HG03378 (cell line): ENCODE results near the gene OCA2.
"Not testable (repeated sequence)": the region's sequence is repeated elsewhere in the genome, so short reads cannot be mapped to it uniquely, and the experiment has no call there.

ENCODE experiments used
- ATAC-seq: cut with Tn5 transposase; IDR thresholded peaks from one replicate; pipeline ENCODE4 v1.9.1; 2021; ENCODE audit warnings: mild to moderate bottlenecking, moderate library complexity; ENCODE audit not compliant: unreplicated experiment

OCA2 gene

DNA sequence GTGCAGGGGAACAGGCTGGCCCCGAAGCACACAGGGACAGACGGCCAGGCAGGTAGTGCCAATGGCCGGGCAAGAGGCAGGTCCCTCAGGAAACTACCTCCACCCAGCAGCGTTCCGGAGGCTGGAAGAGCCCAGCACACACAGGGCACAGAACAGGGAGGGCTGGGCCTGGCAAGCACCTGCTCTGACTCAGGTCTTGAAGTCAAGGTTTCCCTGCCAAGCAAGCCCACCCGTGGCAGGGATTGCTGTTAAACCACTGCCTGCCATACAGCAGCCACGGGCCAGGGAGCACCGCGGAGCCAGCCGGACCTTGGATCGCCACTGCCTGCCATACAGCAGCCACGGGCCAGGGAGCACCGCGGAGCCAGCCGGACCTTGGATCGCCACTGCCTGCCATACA lies 22.5 kb upstream of the OCA2 start:
- not testable (repeated sequence) for ATAC-seq

DNA sequence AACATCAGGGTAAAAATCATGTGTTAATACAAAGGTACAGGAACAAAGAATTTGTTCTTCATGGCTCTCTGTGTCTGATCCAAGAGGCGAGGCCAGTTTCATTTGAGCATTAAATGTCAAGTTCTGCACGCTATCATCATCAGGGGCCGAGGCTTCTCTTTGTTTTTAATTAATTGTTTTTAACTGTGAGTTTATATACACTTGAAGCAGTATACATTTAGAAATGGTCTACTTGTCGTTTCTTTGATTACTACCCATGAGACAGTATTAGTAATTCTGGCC lies 21.2 kb upstream of the OCA2 start:
- ATAC-seq, result no peak

- no peak for ATAC-seq
These were observed 19.4 kb upstream of the OCA2 start for GRCh38 chr15:28118531-28118930.

GRCh38 chr15:28118083-28118482 lies 19.0 kb upstream of the OCA2 start:
- no peak for ATAC-seq

DNA sequence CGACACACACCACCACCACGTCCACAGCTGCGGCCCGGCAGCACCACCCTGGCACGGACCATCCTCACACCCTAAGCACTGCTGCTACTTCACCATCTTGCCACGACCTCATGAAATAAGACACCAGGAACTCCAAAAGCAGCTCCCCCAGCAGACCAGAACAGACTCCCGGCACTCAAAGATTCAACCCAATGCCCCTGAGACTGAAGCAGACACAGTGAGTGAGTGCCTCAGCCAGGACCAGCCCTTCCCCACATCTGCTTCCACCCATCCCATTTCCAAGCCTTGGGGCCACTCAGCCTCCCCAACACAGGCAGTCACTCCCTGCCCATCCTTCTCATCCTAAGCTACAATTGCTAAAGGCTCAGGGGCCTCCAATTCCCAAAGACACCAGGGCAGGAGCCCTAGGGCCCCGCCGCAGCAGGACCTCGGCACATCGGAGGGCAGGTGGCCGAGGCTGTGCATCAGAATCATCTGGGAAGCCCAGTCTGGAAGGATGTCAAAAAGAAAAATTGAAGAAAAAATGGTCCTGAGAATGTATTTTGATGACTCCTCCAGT lies 18.4 kb upstream of the OCA2 start:
- ATAC-seq, result no peak

- no peak for ATAC-seq
These were observed 17.7 kb upstream of the OCA2 start for GRCh38 chr15:28116521-28117431.

- ATAC-seq, result no peak
These were observed 16.8 kb upstream of the OCA2 start for GRCh38 chr15:28115871-28116270.

GRCh38 chr15:28114721-28115622 lies 15.9 kb upstream of the OCA2 start:
- ATAC-seq, result no peak

- ATAC-seq, result no peak
These were observed 15.0 kb upstream of the OCA2 start for GRCh38 chr15:28114114-28114455.

DNA sequence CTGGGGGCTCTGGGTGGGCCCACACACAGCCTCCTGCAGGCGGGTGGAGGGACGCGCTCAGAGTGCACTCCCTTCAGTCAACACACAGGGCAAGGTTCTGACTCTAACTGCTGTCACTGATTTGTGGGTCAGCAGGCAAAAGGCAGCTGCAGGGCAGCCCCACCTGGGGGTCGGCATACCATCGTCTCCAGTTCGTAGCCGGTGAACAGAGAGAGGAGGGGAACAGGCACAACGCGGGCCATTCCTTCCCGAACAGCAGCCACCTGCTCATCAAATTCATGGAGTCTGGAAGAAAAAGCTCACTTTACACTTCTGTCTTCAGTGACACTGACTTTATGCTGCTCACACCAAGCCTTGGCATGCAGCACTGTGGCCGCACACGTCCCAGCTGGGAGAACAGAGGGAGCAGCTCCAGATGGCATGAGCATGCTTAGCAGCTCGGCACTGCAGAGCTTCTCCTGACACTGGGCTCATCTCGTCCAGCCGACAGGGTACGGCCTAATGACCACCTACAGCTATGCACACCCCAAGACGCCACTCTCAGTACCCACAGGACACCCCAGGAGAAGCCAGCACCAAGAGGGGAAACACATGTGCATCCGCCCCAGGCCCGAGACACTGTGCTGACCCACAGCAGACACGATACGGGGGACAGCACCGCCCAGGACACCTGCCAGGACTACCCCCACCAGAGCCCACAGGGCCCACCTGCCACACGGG lies 14.4 kb upstream of the OCA2 start:
- ATAC-seq, result no peak

- ATAC-seq, result no peak
These were observed 13.8 kb upstream of the OCA2 start for GRCh38 chr15:28112962-28113361.

DNA sequence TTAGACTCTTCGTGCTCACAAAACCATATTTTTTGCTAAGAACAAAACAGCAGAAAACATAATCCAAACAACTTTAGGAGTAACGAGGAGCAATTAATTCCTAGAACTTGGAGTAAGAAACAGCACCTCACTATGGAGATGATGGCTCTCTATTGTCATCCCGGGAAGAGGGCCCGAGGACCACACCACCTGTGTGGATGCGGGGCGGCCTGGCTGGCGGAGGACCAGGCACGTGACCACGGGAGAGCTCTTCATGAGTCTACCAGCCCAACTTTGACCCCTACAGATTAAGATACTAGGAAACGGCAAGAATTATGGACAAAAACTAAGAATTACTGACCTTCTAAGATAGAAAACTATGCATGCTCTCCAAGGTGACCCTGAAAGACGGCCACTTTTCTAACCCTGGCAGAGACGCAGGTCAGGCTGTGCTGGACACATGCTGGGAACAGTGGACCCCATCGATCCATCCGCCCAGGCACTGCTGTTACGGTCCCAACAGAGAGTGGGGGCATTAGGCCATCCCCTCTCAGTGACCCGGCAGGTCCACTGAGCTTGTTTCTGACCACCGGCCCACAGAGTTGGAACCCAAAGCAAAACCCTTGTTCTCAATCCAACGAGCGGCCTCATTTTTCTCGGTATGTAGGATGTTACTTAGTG lies 13.1 kb upstream of the OCA2 start:
- no peak for ATAC-seq

GRCh38 chr15:28111543-28111942 lies 12.4 kb upstream of the OCA2 start:
- no peak for ATAC-seq

DNA sequence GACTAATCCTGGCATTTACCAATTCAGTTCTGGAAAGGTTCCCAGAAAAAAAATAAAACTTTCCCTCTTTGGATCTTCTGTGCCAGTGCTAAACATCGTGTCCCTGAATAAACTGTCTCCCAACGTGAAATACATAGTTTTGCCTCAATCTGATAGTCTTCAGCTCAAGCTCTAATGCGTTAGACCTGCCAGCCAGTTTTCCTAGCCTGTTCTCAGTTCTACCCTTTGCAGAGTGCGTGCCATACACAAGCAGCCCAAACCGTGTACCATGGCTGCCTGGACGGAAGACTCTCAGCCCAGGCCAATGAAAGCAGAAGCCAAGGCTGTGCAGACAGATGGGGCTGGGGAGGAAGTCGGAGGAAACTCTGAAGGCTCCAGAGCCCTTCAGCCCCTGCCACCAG lies 11.4 kb upstream of the OCA2 start:
- ATAC-seq, result no peak

GRCh38 chr15:28109626-28110455 lies 10.7 kb upstream of the OCA2 start:
- no peak for ATAC-seq

- no peak for ATAC-seq
These were observed 8.8 kb upstream of the OCA2 start for GRCh38 chr15:28107904-28108275.

GRCh38 chr15:28107111-28107903 lies 8.2 kb upstream of the OCA2 start:
- no peak for ATAC-seq

DNA sequence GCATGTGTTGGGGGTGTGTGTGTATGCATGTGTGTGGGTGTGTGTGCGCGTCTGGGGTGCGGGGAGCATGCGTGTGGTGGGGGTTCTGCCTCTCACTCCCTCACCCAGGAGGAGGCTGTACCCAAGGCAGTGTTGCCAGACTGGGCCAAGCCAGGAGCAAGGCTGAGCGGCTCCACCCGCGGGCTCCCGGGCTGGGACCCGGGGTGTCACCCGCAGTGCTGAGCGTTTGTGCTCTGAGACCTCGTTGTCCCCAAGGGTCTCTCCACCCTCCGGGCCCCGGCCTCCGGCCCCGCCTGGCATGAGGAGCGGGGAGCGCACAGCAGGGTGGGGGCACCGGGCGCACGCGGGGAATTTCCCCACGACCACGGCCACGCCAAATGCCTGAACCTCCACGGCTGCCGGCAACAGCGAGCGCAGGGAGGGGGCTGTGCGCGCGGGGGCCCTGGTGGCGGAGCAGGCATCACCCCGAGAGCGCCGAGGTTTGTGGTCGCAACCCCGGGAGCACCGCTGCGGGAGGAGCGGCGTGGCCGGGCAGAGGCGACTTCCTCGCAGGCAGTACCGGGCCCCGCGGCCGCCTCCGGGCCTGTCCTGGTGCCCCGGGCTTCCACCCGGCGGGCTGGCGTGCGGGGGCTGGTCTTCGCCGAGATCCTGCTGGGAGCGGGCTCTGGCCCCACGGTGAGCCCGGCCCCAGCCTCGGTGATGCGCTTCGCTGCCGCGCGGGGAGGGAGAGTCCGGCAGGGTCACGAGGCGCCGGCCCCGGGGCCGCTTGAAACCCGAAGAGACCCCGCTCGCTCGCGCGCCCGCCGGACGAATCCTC lies 7.4 kb upstream of the OCA2 start:
- ATAC-seq, result no peak
